Trophoblast cell (in vitro differentiated cells and primary cell): ENCODE results near the gene POF1B. TPM values are rescaled to one million over a fixed set of nuclear protein-coding genes. Genes with fewer than 3 reads are reported as not detected.

ENCODE experiments used
- DNase-seq, 2 donors: peaks; one replicate each; pipeline ENCODE4 v3.0.0-alpha.2; 2016
- H2AFZ ChIP-seq: 2 replicates; pipeline ENCODE4 v1.6.1; 2013; ENCODE audit warnings: low read length, moderate library complexity, mild to moderate bottlenecking; ENCODE audit not compliant: insufficient read depth, poor library complexity
- H2AK5ac ChIP-seq: 2 replicates; pipeline ENCODE4 v1.6.1; 2013; ENCODE audit warnings: mild to moderate bottlenecking, low read length
- H2BK120ac ChIP-seq: 2 replicates; pipeline ENCODE4 v1.6.1; 2013; ENCODE audit warnings: low read length, mild to moderate bottlenecking, moderate library complexity; ENCODE audit not compliant: insufficient read depth, poor library complexity
- H2BK12ac ChIP-seq: 2 replicates; pipeline ENCODE4 v1.6.1; 2013; ENCODE audit warnings: mild to moderate bottlenecking, low read length, moderate library complexity
- H2BK5ac ChIP-seq: 2 replicates; pipeline ENCODE4 v1.6.1; 2013; ENCODE audit warnings: low read length, low read depth, moderate library complexity, mild to moderate bottlenecking; ENCODE audit not compliant: poor library complexity
- H3K14ac ChIP-seq: 2 replicates; pipeline ENCODE4 v1.6.1; 2013; ENCODE audit warnings: mild to moderate bottlenecking, low read length
- H3K18ac ChIP-seq: 2 replicates; pipeline ENCODE4 v1.6.1; 2013; ENCODE audit warnings: mild to moderate bottlenecking, low read length
- H3K23ac ChIP-seq: 2 replicates; pipeline ENCODE4 v1.6.1; 2013; ENCODE audit warnings: low read length
- H3K27ac ChIP-seq: 2 replicates; pipeline ENCODE4 v1.5.1; 2013; ENCODE audit warnings: low read depth, mild to moderate bottlenecking, inconsistent platforms, low read length, moderate library complexity
- H3K27me3 ChIP-seq: 2 replicates; pipeline ENCODE4 v1.6.1; 2013; ENCODE audit warnings: inconsistent platforms, mild to moderate bottlenecking, low read length, moderate library complexity; ENCODE audit not compliant: insufficient read depth
- H3K36me3 ChIP-seq, 2 experiments: 1 replicate in 1 of 2; 2 replicates in 1 of 2; pipeline ENCODE4 v1.6.1; 2013; ENCODE audit warnings: low read length in 2 of 2, mild to moderate bottlenecking in 2 of 2, moderate library complexity in 1 of 2; ENCODE audit not compliant: insufficient read depth in 2 of 2, control insufficient read depth in 1 of 2
- H3K4ac ChIP-seq: 2 replicates; pipeline ENCODE4 v1.6.1; 2013; ENCODE audit warnings: low read depth, mild to moderate bottlenecking, low read length, moderate library complexity
- H3K4me1 ChIP-seq, 2 experiments: 1 replicate in 1 of 2; 2 replicates in 1 of 2; pipeline ENCODE4 v1.6.1; 2013; ENCODE audit warnings: low read length in 2 of 2, mild to moderate bottlenecking in 2 of 2, moderate library complexity in 1 of 2; ENCODE audit not compliant: insufficient read depth in 2 of 2, control insufficient read depth in 1 of 2
- H3K4me2 ChIP-seq: 2 replicates; pipeline ENCODE4 v1.6.1; 2013; ENCODE audit warnings: inconsistent platforms, mild to moderate bottlenecking, low read length, moderate library complexity
- H3K4me3 ChIP-seq: 2 replicates; pipeline ENCODE4 v1.5.1; 2013; ENCODE audit warnings: mild to moderate bottlenecking, low read depth, low read length, inconsistent platforms
- H3K79me1 ChIP-seq: one replicate; pipeline ENCODE4 v1.6.1; 2013; ENCODE audit warnings: low read length
- H3K79me2 ChIP-seq: 2 replicates; pipeline ENCODE4 v1.6.1; 2013; ENCODE audit warnings: low read length, mild to moderate bottlenecking; ENCODE audit not compliant: control insufficient read depth, insufficient read depth, poor library complexity
- H3K9ac ChIP-seq: 2 replicates; pipeline ENCODE4 v1.6.1; 2013; ENCODE audit warnings: mild to moderate bottlenecking, low read length
- H3K9me3 ChIP-seq: 2 replicates; pipeline ENCODE4 v1.6.1; 2013; ENCODE audit warnings: low read depth, mild to moderate bottlenecking, control low read depth, inconsistent platforms, low read length; ENCODE audit not compliant: insufficient read depth
- H4K12ac ChIP-seq: 2 replicates; pipeline ENCODE4 v1.6.1; 2013; ENCODE audit warnings: low read depth, mild to moderate bottlenecking, low read length, moderate library complexity
- H4K8ac ChIP-seq: 2 replicates; pipeline ENCODE4 v1.6.1; 2013; ENCODE audit warnings: low read depth, mild to moderate bottlenecking, low read length, moderate library complexity
- H4K91ac ChIP-seq: one replicate; pipeline ENCODE4 v1.6.1; 2013; ENCODE audit warnings: low read depth, mild to moderate bottlenecking, low read length, moderate library complexity
- WGBS: extraction: QIAGEN DNeasy Blood & Tissue Kit; methylation state at CpG from one replicate; pipeline ENCODE4 v1.1.7; 2013; ENCODE audit warnings: missing lambda C conversion rate; ENCODE audit not compliant: insufficient read length, insufficient coverage; ENCODE audit errors: extremely low coverage; 5-methylcytosine and 5-hydroxymethylcytosine counted together
- polyA plus RNA-seq: library from polyadenylated mRNA; stranded (reverse); fragments of 200-250 nt; gene quantifications from 2 replicates; pipeline ENCODE4 v1.2.3, GENCODE V29; 2013

POF1B gene, protein sequence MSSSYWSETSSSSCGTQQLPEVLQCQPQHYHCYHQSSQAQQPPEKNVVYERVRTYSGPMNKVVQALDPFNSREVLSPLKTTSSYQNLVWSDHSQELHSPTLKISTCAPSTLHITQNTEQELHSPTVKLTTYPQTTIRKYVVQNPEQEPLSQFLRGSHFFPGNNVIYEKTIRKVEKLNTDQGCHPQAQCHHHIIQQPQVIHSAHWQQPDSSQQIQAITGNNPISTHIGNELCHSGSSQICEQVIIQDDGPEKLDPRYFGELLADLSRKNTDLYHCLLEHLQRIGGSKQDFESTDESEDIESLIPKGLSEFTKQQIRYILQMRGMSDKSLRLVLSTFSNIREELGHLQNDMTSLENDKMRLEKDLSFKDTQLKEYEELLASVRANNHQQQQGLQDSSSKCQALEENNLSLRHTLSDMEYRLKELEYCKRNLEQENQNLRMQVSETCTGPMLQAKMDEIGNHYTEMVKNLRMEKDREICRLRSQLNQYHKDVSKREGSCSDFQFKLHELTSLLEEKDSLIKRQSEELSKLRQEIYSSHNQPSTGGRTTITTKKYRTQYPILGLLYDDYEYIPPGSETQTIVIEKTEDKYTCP
- polyA plus RNA-seq: 2.3 and 2.7 TPM in 2 replicates

- H2BK12ac ChIP-seq: no peak within 1 kb of the TSS
- H2BK5ac ChIP-seq: no peak within 1 kb of the TSS
- no peak within 1 kb of the TSS for H2AFZ ChIP-seq
- no peak within 1 kb of the TSS for H2BK120ac ChIP-seq
- no peak within 1 kb of the TSS for H3K27ac ChIP-seq
- H3K27me3 ChIP-seq: no peaks in the 10 kb centered on the region
- no peak within 1 kb of the TSS for H4K12ac ChIP-seq
- no peaks in the 10 kb centered on the region for H3K79me2 ChIP-seq
- H3K9ac ChIP-seq: no peak within 1 kb of the TSS
- H3K4me2 ChIP-seq: no peak within 1 kb of the TSS
- peak; percentile 10 to 18 for DNase-seq
- H3K4me1 ChIP-seq: peaks cover 0 to 5% of the 10 kb centered on the region in 2 experiments
- no peak within 1 kb of the TSS for H2AK5ac ChIP-seq
- H3K79me1 ChIP-seq: no peaks in the 10 kb centered on the region
- no peak within 1 kb of the TSS for H4K91ac ChIP-seq
- no peaks in the 10 kb centered on the region for H3K9me3 ChIP-seq
- H3K36me3 ChIP-seq: no peaks in the 10 kb centered on the region
- no peak within 1 kb of the TSS for H3K4ac ChIP-seq
- H4K8ac ChIP-seq: no peak within 1 kb of the TSS
- no peak within 1 kb of the TSS for H3K4me3 ChIP-seq
- no peak within 1 kb of the TSS for H3K18ac ChIP-seq
- H3K14ac ChIP-seq: no peak within 1 kb of the TSS
- H3K23ac ChIP-seq: no peak within 1 kb of the TSS
- WGBS: no CpG with 5 or more reads among the region's 12 CpGs
Measured at GRCh38 chrX:85379174-85379907, at the start of gene POF1B. TSS of gene POF1B (minus strand) at chrX:85379665. CDS start at chrX:85379454, 211 bp downstream.

- no peak overlapping the region for H3K4me2 ChIP-seq
Measured at GRCh38 chrX:85429066-85429465, 49.6 kb upstream of the POF1B start.

DNA sequence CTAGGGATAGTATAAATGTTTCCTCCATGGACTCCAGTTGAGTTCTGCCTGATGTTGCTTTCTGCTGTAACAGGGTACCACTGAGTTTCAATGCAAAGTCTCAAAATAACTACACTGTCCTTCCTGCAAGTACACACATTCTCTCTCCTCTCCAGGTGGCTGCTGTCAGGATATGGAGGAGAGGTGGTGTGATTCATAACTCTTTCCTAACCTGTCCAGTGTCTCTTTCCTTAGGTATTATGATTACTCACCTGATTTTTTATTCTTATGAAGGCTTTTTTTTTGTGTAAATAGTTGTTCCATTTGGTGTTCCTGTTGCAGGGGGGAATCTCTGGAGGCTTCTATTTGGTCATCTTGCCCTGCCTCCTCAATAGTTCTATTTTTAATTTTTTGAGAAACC, 39.8 kb upstream of the POF1B start:
- H2AK5ac ChIP-seq: no peak overlapping the region
- H3K23ac ChIP-seq: no peak overlapping the region
- no peaks in the 10 kb centered on the region for H3K9me3 ChIP-seq
- no peaks in the 10 kb centered on the region for H3K79me1 ChIP-seq
- H3K14ac ChIP-seq: no peak overlapping the region
- H3K4me3 ChIP-seq: no peak overlapping the region
- no peak overlapping the region for H4K12ac ChIP-seq
- no peak overlapping the region for H2BK5ac ChIP-seq
- H3K4me1 ChIP-seq: peaks cover 0 to 2% of the 10 kb centered on the region in 2 experiments
- no peak overlapping the region for H2BK120ac ChIP-seq
- H3K4ac ChIP-seq: no peak overlapping the region
- no peak overlapping the region for H2BK12ac ChIP-seq
- no peaks in the 10 kb centered on the region for H3K36me3 ChIP-seq
- H3K18ac ChIP-seq: no peak overlapping the region
- no peak overlapping the region for H3K4me2 ChIP-seq
- H3K27me3 ChIP-seq: no peaks in the 10 kb centered on the region
- H4K8ac ChIP-seq: no peak overlapping the region
- H4K91ac ChIP-seq: no peak overlapping the region
- H3K9ac ChIP-seq: no peak overlapping the region
- no peak overlapping the region for H3K27ac ChIP-seq
- H3K79me2 ChIP-seq: no peaks in the 10 kb centered on the region
- DNase-seq: peak in 1 of 2 donors; percentile 1
- H2AFZ ChIP-seq: no peak overlapping the region

More at GRCh38 chrX:85429066-85429465, 49.6 kb upstream of the POF1B start:
- Histone ChIP-seq H3K79me1 (no peaks in the 10 kb centered on the region), H4K91ac (no peak overlapping the region), H3K4ac (no peak overlapping the region), H3K18ac (no peak overlapping the region), H2AFZ (no peak overlapping the region), H3K23ac (no peak overlapping the region), H2BK120ac (no peak overlapping the region), H3K4me3 (no peak overlapping the region), H4K8ac (no peak overlapping the region), H3K36me3 (no peaks in the 10 kb centered on the region), H2AK5ac (no peak overlapping the region), H2BK5ac (no peak overlapping the region), H3K27ac (no peak overlapping the region), H3K9ac (no peak overlapping the region), H2BK12ac (no peak overlapping the region), H3K9me3 (no peaks in the 10 kb centered on the region), H3K27me3 (no peaks in the 10 kb centered on the region), H3K4me1 (no peaks in the 10 kb centered on the region), H4K12ac (no peak overlapping the region), H3K79me2 (no peaks in the 10 kb centered on the region), H3K14ac (no peak overlapping the region)
- no peak for DNase-seq
- no CpG with 5 or more reads among the region's 1 CpG for WGBS

DNA sequence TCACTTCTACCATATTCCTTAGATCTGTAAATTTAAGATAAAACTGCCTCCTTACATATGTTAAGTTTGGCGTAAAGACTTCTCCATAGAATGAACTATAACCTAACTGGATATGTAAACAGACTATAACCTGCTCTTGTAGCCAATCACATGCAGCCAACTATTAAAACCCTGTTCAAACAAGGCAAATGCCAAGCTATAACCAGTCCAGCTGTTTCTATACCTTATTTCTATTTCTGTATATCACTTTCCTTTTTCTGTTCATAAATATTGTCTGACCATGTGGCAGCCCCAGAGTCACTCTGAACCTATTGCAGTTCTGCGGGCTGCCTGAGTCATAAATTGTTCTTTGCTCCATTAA, 12.4 kb upstream of the POF1B start:
- Histone ChIP-seq H3K4me2 (no peak overlapping the region), H3K4me3 (no peak overlapping the region), H3K23ac (no peak overlapping the region), H2BK120ac (no peak overlapping the region), H3K79me1 (no peaks in the 10 kb centered on the region), H3K9ac (no peak overlapping the region), H3K18ac (no peak overlapping the region), H3K14ac (no peak overlapping the region), H3K36me3 (no peaks in the 10 kb centered on the region), H3K4ac (no peak overlapping the region), H2AFZ (no peak overlapping the region), H4K91ac (no peak overlapping the region), H3K27me3 (no peaks in the 10 kb centered on the region), H3K4me1 (no peaks in the 10 kb centered on the region), H3K9me3 (no peaks in the 10 kb centered on the region), H3K27ac (no peak overlapping the region), H2BK5ac (no peak overlapping the region), H2BK12ac (no peak overlapping the region), H3K79me2 (no peaks in the 10 kb centered on the region), H4K12ac (no peak overlapping the region), H4K8ac (no peak overlapping the region), H2AK5ac (no peak overlapping the region)
- DNase-seq: no peak
- WGBS: no CpG with 5 or more reads among the region's 2 CpGs
